Activated T-helper 1 cell treated with anti-CD3 and anti-CD28 coated beads, Interleukin-2, amount 50 U/mL, for 16 hours (primary cell): Measurements from ENCODE around the gene GABARAP.
A peak's percentile ranks its signal among the peaks of the same experiment; 100 is the strongest.

Experiments used
- DNase-seq, 2 donors: peaks; one replicate each; pipeline ENCODE4 v3.0.0-alpha.2; 2020; ENCODE audit warnings: low read depth in 1 of 2, low spot score in 1 of 2

Gene GABARAP

GRCh38 chr17:7223375-7223774 is 18.9 kb downstream of the GABARAP start:
- DNase-seq: no peak

- DNase-seq: no peak
Measured at GRCh38 chr17:7222972-7223292, 19.3 kb downstream of the GABARAP start.

- no peak for DNase-seq
Measured at GRCh38 chr17:7222093-7222971, 19.9 kb downstream of the GABARAP start.

- no peak for DNase-seq
Measured at GRCh38 chr17:7221278-7222092, 20.8 kb downstream of the GABARAP start.

GRCh38 chr17:7220593-7221277 is 21.5 kb downstream of the GABARAP start:
- DNase-seq: peak in 1 of 2 donors; percentile 32

GRCh38 chr17:7219812-7220592 is 22.2 kb downstream of the GABARAP start, which contains the start of the genes ACADVL and DLG4:
TSS of gene ACADVL (plus strand) at chr17:7219938. CDS start at chr17:7219985, 47 bp downstream.
TSS of gene DLG4 (minus strand) at chr17:7219836.
- DNase-seq: peak; percentile 54 to 67

GRCh38 chr17:7219229-7219811 is 22.9 kb downstream of the GABARAP start:
- no peak for DNase-seq

- no peak for DNase-seq
Measured at GRCh38 chr17:7218758-7219157, 23.5 kb downstream of the GABARAP start.

- no peak for DNase-seq
Measured at GRCh38 chr17:7218166-7218565, 24.1 kb downstream of the GABARAP start.

- no peak for DNase-seq
Measured at GRCh38 chr17:7217113-7217987, 24.9 kb downstream of the GABARAP start.

- DNase-seq: no peak
Measured at GRCh38 chr17:7216242-7217112, 25.8 kb downstream of the GABARAP start.

GRCh38 chr17:7215652-7216180 is 26.5 kb downstream of the GABARAP start:
- DNase-seq: no peak

- DNase-seq: no peak
Measured at GRCh38 chr17:7215136-7215638, 27.1 kb downstream of the GABARAP start.

GRCh38 chr17:7214300-7215135 is 27.7 kb downstream of the GABARAP start:
- DNase-seq: peak; percentile 97 to 98

GRCh38 chr17:7213895-7214299 is 28.4 kb downstream of the GABARAP start:
- DNase-seq: peak in 1 of 2 donors; percentile 57

GRCh38 chr17:7211491-7212273 is 30.6 kb downstream of the GABARAP start:
- no peak for DNase-seq
